Mucosa of rectum (tissue), 2 donors: ENCODE data around the gene MRGPRE.

Experiments
- H3K27ac ChIP-seq, 2 donors: one replicate each; pipeline ENCODE4 v1.7.0; 2013; ENCODE audit warnings: inconsistent platforms in 2 of 2, low read depth in 2 of 2, low read length in 2 of 2
- H3K27me3 ChIP-seq, 2 donors: one replicate each; pipeline ENCODE4 v1.7.0; 2013; ENCODE audit warnings: low read length in 2 of 2; ENCODE audit not compliant: control insufficient read depth in 2 of 2, insufficient read depth in 2 of 2
- H3K36me3 ChIP-seq, 2 donors: one replicate each; pipeline ENCODE4 v1.7.0; 2013; ENCODE audit warnings: low read length in 2 of 2; ENCODE audit not compliant: control insufficient read depth in 2 of 2, insufficient read depth in 2 of 2
- H3K4me1 ChIP-seq, 2 donors: one replicate each; pipeline ENCODE4 v1.7.0; 2013; ENCODE audit warnings: low read length in 2 of 2, mild to moderate bottlenecking in 1 of 2; ENCODE audit not compliant: control insufficient read depth in 2 of 2, insufficient read depth in 2 of 2
- H3K4me3 ChIP-seq, 2 donors: one replicate each; pipeline ENCODE4 v1.7.0; 2013; ENCODE audit warnings: low read length in 2 of 2
- H3K9ac ChIP-seq, 2 donors: one replicate each; pipeline ENCODE4 v1.7.0; 2013; ENCODE audit warnings: low read length in 2 of 2, low read depth in 1 of 2, mild to moderate bottlenecking in 1 of 2
- H3K9me3 ChIP-seq, 2 donors: one replicate each; pipeline ENCODE4 v1.7.0; 2013; ENCODE audit warnings: low read length in 2 of 2; ENCODE audit not compliant: control insufficient read depth in 2 of 2
- donor health status: healthy.
- donor health status: Normal muscosa, but diverticular disease.

The MRGPRE gene

DNA sequence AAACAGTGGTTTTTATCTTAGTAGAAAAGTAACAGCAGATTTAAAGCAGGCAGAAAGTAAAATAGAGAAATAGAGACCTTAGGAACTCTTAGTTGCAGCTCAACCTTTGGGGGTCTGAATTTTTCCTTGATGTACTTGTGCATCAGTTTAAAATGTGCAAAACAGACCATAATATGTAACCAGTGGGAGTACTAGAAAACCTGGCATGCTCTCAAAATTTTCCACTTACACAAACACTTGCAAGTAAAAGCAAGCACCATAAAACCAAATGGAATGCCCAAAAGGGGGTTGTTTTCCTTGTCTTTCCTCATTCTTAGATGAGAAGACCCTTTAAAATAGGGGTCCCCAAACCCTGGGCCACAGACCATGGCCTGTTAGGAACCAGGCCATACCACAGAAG, 12.9 kb upstream of the MRGPRE start:
- peaks cover 0 to 5% of the 10 kb centered on the region in 2 donors for H3K27me3 ChIP-seq
- H3K27ac ChIP-seq, result no peak overlapping the region
- no peaks in the 10 kb centered on the region for H3K9me3 ChIP-seq
- H3K36me3 ChIP-seq, result no peaks in the 10 kb centered on the region
- H3K9ac ChIP-seq, result no peak overlapping the region
- H3K4me3 ChIP-seq, result no peak overlapping the region
- H3K4me1 ChIP-seq, result no peaks in the 10 kb centered on the region

DNA sequence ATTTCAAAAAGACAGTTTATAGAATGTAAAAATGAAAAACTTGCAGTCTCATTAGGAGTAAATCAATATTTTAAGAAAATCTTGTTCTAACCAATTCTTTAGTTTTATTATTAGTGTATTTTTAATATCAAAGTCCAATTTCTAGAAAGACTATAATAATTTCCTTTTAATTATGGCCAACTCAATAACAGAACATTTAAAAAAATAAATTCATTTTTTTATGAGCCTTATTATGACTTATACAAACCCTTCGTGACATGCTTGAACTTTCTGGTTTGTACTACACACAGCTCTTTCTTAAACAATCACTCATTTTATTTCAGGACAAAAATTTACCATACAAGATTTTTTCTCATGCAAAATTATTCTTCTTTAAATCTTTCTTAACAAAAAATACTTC, 11.7 kb upstream of the MRGPRE start:
- peaks cover 0 to 5% of the 10 kb centered on the region in 2 donors for H3K27me3 ChIP-seq
- no peak overlapping the region for H3K9ac ChIP-seq
- H3K4me3 ChIP-seq, result no peak overlapping the region
- H3K9me3 ChIP-seq, result no peaks in the 10 kb centered on the region
- no peak overlapping the region for H3K27ac ChIP-seq
- no peaks in the 10 kb centered on the region for H3K36me3 ChIP-seq
- H3K4me1 ChIP-seq, result no peaks in the 10 kb centered on the region

GRCh38 chr11:3237119-3237518, 4.9 kb upstream of the MRGPRE start:
- H3K9ac ChIP-seq, result no peak overlapping the region
- H3K4me3 ChIP-seq, result no peak overlapping the region
- H3K36me3 ChIP-seq, result no peaks in the 10 kb centered on the region
- no peaks in the 10 kb centered on the region for H3K4me1 ChIP-seq
- H3K27ac ChIP-seq, result no peak overlapping the region
- peaks cover 0 to 3% of the 10 kb centered on the region in 2 donors for H3K27me3 ChIP-seq
- H3K9me3 ChIP-seq, result no peaks in the 10 kb centered on the region

GRCh38 chr11:3234846-3235245, 2.6 kb upstream of the MRGPRE start:
- no peaks in the 10 kb centered on the region for H3K36me3 ChIP-seq
- no peak overlapping the region for H3K9ac ChIP-seq
- peaks cover 2 to 3% of the 10 kb centered on the region in 2 donors for H3K27me3 ChIP-seq
- no peak overlapping the region for H3K27ac ChIP-seq
- H3K4me3 ChIP-seq, result no peak overlapping the region
- no peaks in the 10 kb centered on the region for H3K4me1 ChIP-seq
- no peaks in the 10 kb centered on the region for H3K9me3 ChIP-seq

GRCh38 chr11:3232956-3233355, 739 bp upstream of the MRGPRE start:
- no peak overlapping the region for H3K4me3 ChIP-seq
- no peaks in the 10 kb centered on the region for H3K36me3 ChIP-seq
- peaks cover 2 to 3% of the 10 kb centered on the region in 2 donors for H3K27me3 ChIP-seq
- H3K4me1 ChIP-seq, result no peaks in the 10 kb centered on the region
- no peak overlapping the region for H3K9ac ChIP-seq
- H3K27ac ChIP-seq, result no peak overlapping the region
- H3K9me3 ChIP-seq, result no peaks in the 10 kb centered on the region

- Histone ChIP-seq H3K27me3 (peaks cover 2 to 3% of the 10 kb centered on the region in 2 donors), H3K4me3 (no peak overlapping the region), H3K9ac (no peak overlapping the region), H3K9me3 (no peaks in the 10 kb centered on the region), H3K27ac (no peak overlapping the region), H3K4me1 (no peaks in the 10 kb centered on the region), H3K36me3 (no peaks in the 10 kb centered on the region)
Measured at GRCh38 chr11:3231550-3231850, 717 bp downstream of the MRGPRE start.

GRCh38 chr11:3230636-3231549, 1.3 kb downstream of the MRGPRE start:
- H3K27me3 ChIP-seq, result peaks cover 2 to 3% of the 10 kb centered on the region in 2 donors
- no peaks in the 10 kb centered on the region for H3K9me3 ChIP-seq

DNA sequence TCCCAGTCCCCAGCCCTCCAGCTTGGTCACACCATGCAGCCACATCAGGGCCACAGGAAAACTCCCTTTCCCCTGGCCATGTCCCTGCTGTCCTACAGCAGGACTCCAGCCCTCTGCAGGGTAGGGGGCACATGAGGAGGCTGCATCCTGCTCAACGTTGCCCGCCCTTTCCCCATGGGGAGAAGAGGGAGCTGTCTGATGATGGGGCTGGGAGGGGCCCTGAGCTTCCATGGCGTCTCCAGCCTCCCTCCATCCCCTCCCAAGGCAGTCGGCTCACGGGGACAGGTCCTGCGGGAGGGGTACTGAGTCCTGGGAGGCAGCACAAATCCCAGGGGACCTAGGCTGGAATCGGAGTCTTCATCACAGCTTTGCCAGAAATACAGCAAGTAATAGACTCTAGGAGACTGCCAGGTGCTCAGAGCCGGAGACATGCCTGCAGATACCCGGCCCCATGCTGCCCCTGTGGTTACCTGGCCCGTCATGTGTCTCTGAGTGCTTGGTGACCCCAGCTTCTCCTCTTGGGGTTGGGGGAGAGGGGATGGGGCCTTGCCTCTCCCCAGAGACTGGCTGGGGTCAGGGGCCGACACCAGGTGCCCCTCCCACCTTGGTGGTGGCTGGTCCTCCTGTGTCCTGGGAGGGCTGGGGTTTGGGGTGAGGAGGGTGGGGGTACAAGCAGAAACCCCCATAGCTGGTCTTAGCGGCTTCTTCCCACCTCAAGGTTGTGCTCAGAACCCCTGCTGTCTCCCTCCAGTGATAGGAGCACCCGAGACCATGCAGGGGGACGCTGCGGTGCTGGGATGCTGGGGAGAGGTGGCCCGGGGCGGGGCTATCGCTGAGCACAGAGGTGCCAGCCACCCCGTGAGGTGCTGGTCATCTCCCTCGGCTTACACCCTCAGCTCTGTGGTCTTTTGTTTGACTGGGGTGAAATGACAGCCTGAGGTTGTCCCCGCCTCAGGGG, 2.3 kb downstream of the MRGPRE start:
- H3K4me1 ChIP-seq, result no peaks in the 10 kb centered on the region
- no peak overlapping the region for H3K4me3 ChIP-seq
- H3K9me3 ChIP-seq, result no peaks in the 10 kb centered on the region
- no peak overlapping the region for H3K27ac ChIP-seq
- no peak overlapping the region for H3K9ac ChIP-seq
- H3K36me3 ChIP-seq, result no peaks in the 10 kb centered on the region
- peaks cover 0 to 2% of the 10 kb centered on the region in 2 donors for H3K27me3 ChIP-seq

More at GRCh38 chr11:3230636-3231549, 1.3 kb downstream of the MRGPRE start:
- Histone ChIP-seq H3K27ac (no peak overlapping the region), H3K36me3 (no peaks in the 10 kb centered on the region), H3K9ac (no peak overlapping the region), H3K4me3 (no peak overlapping the region), H3K4me1 (no peaks in the 10 kb centered on the region)

GRCh38 chr11:3228445-3228829, 3.8 kb downstream of the MRGPRE start:
- H3K9me3 ChIP-seq, result no peaks in the 10 kb centered on the region
- no peak overlapping the region for H3K4me3 ChIP-seq
- no peak overlapping the region for H3K27ac ChIP-seq
- no peaks in the 10 kb centered on the region for H3K4me1 ChIP-seq
- H3K36me3 ChIP-seq, result no peaks in the 10 kb centered on the region
- H3K27me3 ChIP-seq, result peaks cover 2 to 5% of the 10 kb centered on the region in 2 donors
- H3K9ac ChIP-seq, result no peak overlapping the region
